Inflammatory macrophage treated with lipopolysaccharide for 1 hour (primary cell): ENCODE data around the gene TBC1D25.

Experiments
- DNase-seq, 2 donors: peaks; one replicate each; pipeline ENCODE4 v3.0.0-alpha.2; 2020 to 2022

The TBC1D25 gene, protein sequence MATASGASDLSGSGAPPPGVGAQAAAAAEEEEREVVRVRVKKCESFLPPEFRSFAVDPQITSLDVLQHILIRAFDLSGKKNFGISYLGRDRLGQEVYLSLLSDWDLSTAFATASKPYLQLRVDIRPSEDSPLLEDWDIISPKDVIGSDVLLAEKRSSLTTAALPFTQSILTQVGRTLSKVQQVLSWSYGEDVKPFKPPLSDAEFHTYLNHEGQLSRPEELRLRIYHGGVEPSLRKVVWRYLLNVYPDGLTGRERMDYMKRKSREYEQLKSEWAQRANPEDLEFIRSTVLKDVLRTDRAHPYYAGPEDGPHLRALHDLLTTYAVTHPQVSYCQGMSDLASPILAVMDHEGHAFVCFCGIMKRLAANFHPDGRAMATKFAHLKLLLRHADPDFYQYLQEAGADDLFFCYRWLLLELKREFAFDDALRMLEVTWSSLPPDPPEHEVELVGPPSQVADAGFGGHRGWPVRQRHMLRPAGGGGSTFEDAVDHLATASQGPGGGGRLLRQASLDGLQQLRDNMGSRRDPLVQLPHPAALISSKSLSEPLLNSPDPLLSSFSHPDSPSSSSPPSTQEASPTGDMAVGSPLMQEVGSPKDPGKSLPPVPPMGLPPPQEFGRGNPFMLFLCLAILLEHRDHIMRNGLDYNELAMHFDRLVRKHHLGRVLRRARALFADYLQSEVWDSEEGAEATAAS

GRCh38 chrX:48539345-48540027 lies at the start of gene TBC1D25:
Gene TBC1D25 (plus strand): TSS chrX:48539714. CDS start chrX:48539798, 84 bp downstream.
- DNase-seq: peak; percentile 95 to 96

GRCh38 chrX:48489892-48490291 lies 49.6 kb upstream of the TBC1D25 start:
- DNase-seq: no peak

DNA sequence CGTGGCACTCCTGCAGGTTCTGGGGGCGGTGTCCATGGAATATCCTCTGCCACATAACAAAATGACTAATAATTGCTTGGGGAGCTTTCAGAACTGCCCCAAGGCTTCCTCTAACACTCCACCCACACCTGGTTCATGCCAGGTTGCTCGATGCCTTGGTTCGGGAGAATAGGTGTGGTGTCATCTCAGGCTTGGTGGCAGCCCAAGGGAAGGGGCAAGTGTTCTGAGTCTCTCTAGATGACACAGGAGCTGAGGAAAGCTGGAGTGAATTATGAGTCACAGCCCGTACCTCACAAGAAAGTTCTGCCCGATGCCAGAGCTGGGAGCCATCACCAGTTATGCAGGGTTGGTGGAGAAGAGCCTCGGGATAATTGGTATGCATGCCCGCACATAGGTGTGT lies 48.9 kb upstream of the TBC1D25 start:
- DNase-seq: no peak

DNA sequence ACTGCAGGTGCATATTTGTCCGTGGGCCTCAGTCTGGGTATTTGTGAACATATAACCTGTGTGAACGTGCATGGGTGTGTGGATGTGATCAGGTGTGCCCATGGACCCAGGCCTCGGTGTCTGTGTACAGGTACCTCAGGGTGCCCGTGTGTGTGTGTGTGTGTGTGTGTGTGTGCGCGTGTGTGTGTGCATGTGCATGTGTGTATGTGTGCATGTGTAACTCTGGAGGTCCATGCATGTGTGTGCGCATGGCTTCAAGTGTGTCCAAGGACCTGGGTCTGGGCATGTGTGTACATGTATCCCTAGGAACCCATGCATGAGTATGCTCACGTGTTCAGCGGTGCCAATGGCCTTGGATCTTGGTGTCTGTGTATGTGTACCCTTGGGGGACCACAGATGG lies 47.7 kb upstream of the TBC1D25 start:
- DNase-seq: no peak

DNA sequence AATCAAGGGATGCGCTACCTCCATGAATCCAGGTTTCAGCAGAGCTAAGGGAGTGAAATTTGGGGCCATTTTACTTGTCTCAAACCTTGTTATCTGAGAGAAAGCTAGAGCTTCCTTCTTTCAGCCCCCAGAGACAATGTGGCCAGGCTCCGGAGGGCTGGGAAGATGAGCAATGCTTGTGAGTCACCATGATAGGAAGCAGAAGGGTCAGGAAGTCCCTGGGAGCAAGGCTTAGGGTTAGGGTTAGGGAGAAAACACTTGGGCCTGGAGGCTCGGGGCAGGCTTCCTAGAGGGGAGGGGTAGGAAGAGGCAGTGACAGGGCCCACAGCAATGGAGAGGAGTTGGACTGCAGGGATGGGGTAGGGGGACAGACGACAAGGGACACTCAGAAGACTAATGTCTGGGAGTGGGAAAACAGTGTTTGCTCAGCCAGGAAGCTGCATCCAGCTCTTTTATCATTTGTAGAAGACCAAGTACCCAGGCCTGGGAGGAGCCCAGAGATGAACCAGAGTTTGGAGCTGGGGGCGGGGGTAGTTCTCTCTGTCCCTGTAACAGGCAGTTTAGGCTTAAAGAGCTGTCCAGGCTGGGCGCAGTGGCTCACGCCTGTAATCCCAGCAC lies 47.1 kb upstream of the TBC1D25 start:
- DNase-seq: peak; percentile 40 to 65

DNA sequence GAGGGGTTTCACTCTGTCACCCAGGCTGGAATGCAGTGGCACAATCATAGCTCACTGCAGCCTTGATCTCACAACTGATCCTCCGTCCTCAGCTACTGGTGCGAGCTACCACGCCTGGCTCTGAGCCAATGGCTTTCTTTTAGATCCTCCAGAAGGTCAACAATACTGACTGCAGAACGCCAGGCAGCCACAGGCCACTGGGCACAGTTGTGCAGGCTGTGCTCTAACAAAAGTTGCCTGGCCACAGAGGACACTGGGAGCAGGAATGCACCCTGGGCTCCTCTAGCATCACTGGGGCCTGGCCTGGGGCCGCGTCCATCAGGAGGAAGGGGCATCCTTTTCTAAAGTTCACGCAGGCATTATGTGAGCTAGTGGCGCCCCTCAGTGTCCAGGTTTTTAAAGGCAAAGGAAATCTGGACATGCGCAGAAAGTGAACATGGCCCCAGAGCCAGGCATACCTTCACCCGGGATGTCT lies 45.6 kb upstream of the TBC1D25 start:
- peak in 1 of 2 donors; percentile 32 for DNase-seq

DNA sequence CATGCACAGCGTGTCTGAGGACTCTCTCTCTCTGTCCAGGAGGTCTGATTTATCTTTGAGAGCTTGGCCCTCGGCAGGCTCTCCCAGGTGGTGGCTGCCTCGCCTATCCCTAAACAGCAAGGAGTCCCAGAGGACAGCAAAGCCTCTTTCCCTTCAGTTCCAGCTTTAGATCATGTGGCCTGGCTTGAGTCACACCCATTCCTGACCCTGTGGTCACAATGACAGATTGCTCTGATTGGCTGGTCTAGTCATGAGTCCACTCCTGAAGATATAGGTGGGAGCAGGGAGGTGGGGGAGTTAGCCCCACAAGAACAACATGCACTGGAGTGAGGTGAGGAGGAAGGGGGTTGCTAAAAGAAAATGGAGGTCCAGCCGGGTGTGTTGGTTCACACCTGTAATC lies 42.9 kb upstream of the TBC1D25 start:
- DNase-seq: no peak

DNA sequence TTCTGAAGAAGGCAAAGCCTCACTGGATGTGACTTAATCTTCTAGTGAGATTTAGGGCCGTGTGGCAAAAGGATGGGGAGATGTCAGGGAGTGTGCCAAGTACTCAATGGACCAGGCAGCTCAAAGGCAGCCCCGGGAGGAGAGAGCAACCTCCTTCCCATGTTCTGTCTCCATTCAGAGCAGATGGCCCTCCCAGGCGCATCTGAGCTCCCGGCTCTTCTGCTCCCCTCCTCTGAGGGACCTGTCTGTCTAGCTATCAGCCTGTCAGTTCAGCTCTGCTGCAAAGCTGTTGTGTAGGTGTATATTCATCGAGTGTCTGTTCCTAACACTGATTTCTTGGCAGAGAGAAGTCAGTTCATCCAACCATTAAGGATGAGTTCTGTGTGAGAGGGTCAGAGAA lies 41.6 kb upstream of the TBC1D25 start:
- no peak for DNase-seq

DNA sequence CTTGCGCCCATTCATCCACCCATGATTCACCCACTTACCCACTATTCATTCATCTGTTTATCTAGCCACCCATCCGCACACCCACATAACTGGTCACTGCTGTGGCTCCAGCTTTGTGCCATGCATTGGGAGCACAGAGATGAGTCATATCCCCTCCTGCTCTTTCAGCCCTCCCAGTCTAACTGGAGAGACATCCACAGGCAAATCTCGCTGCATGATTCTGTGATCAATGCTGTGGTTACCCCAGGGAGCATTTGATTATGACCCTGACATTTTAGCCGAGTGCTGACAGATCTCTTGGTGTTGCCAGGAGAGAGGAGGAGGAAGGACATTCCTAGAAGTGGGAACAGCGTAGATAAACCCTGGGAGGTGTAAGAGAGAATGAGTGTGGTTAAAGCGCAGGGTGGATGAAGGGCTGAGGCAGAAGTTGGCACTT lies 41.1 kb upstream of the TBC1D25 start:
- peak in 1 of 2 donors; percentile 43 for DNase-seq

GRCh38 chrX:48504261-48504660 lies 35.3 kb upstream of the TBC1D25 start:
- DNase-seq: no peak

- DNase-seq: no peak
Measured at GRCh38 chrX:48505481-48505880, 34.0 kb upstream of the TBC1D25 start.

GRCh38 chrX:48507246-48507645 lies 32.3 kb upstream of the TBC1D25 start:
- DNase-seq: no peak

DNA sequence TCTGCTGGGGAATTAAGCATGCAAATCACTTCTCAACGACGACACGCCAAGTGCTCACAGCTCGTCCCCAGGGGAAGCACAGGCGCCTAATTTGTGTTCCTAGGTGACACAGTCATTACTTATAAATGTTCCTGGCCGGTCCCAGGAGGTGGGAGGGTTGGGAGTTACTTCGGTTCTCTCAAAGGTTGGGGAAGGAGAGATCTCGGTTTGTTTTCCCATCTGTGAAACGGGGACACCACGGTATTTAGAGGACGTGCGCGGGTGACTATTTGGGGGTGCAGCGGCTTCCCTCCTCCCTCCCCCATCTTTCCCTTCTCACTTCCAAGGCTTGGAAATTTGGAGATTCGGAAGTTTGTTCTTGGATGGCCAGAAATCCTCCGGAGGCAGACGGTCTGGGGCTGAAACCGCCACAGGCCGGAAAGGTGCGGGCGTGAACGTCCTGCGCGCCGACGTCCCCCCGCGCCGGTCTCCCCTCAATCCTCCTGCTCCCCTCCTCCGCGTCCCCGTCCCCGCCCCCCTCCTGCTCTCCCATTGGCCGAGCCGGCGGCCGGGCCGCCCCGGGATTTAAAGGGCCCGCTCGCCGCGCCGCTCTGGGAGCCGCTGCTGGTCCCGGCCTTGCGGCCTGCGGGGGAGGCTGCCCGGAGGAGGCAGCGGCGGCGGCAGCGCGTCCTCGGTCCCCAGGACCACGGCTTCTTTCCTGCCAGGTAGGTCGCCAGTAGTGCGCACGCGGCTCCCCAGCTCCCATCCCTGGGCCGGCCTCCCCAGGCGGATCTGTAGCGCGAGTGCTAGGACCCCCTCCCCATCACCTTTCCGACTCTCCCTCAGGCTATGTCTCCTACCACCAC lies 30.9 kb upstream of the TBC1D25 start, which contains the start of gene PORCN:
TSS of gene PORCN (plus strand) at position 593 of the 845 bp plus-strand sequence. CDS start 829 bp downstream, outside the sequence.
- DNase-seq: peak in 1 of 2 donors; percentile 55

DNA sequence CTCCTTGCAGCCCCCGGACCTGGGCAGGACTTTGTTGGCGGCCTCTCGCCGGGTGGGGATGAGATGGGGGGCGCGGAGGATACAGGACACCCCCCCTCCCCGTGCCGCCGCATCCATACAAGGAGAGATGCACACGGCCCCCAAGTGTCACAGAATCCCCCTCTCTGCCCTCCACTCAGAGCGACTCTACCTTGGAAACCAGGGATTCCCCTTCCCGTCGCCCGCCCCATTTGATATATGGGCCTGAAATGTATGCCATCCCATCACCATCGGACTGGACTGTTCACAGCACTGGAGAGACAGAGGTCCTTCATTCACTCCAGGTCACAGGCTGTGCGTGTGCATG lies 30.3 kb upstream of the TBC1D25 start:
- no peak for DNase-seq

- DNase-seq: no peak
Measured at GRCh38 chrX:48509619-48510018, 29.9 kb upstream of the TBC1D25 start.

GRCh38 chrX:48511560-48511959 lies 28.0 kb upstream of the TBC1D25 start:
- peak in 1 of 2 donors; percentile 15 for DNase-seq

- no peak for DNase-seq
Measured at GRCh38 chrX:48512371-48512935, 27.1 kb upstream of the TBC1D25 start.

DNA sequence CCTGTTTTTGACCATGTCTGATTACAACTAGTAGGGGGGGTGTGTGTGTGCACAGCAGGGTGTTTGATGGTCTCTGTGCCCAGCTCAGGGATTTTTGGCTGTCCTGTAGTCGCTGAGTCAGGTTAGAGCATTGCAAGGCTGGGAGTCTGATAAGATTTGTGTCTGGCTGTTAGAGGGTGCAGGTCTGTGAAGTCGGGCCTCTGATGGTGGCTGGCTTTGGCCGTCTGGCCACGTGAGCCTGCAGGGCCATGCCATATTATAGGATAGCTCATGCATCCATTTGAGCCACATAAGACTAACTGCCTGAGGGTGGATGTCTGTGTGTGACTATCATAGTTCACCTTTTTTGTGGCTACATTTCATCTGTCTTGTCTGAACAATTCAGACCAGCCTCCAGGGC lies 25.8 kb upstream of the TBC1D25 start:
- no peak for DNase-seq

DNA sequence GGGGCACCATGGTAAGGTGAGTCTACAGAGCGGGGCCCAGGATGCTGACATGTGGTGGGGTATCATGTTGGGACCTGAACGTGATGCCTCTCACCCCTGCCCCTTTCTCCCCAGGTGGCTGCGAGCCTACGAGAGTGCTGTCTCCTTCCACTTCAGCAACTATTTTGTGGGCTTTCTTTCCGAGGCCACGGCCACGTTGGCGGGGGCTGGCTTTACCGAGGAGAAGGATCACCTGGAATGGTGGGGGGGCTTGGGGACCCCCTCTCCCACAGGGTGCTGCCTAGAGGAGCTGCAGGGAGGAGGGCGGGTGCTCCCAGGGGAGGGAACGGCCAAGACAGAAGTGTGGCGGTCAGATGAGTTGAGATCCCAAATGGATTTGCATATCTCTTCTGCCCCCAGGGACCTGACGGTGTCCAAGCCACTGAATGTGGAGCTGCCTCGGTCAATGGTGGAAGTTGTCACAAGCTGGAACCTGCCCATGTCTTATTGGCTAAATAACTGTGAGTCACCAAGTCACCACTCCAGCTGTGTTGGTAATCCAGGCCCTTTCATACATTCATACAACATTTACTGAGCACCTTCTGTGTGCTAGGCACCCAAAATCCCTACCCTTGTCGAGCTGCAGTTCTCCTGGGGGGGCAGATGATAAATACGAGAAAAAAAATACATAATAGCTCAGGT lies 25.2 kb upstream of the TBC1D25 start:
- DNase-seq: no peak

DNA sequence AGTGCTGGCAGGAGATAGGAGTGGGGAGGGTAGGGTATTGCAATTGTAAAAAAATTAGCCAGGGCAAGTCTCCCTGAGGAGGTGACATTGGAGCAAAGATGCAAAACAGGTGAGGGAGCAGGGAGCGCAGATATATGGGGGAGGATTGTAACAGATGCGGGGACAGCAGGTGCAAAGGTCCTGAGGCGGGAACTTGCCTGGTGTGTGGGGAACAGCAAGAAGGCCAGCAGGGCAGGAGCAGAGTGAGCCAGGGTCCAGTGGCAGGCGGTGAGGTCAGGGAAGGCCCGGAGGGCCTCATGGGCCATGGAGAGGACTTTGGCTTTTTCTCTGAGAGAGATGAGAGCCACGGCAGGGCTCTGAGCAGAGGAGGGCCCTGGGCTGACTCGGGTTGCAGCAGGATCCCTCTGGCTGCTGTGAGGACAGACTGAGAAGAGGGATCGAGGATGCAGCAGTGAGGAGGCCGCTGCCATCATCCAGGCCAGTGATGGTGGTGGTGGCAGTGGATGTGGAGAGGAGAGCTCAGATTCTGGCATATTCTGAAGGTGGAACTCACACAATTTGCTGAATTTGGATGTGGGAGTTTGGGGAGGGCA lies 24.6 kb upstream of the TBC1D25 start:
- DNase-seq: no peak

- DNase-seq: no peak
Measured at GRCh38 chrX:48515842-48516241, 23.7 kb upstream of the TBC1D25 start.
